Heart left ventricle (tissue), 13 donors: ENCODE data around the gene CD80.

Experiments used
- CTCF ChIP-seq, 12 donors: fragments of 200-600 bp; sonication (generic) in 4 of 12; IDR thresholded peaks; one replicate each; pipeline versions ENCODE4 v1.5.0 to v1.8.0; 2018 to 2022; ENCODE audit warnings: antibody characterized with exemption in 12 of 12, mild to moderate bottlenecking in 5 of 12
- POLR2A ChIP-seq, 2 donors: fragments of 450-650 bp; IDR thresholded peaks; one replicate each; pipeline ENCODE4 v1.6.1; 2017; ENCODE audit warnings: antibody characterized with exemption in 2 of 2, mild to moderate bottlenecking in 2 of 2, moderate library complexity in 2 of 2
- donor health status: ischemic (EF 13 %, LVEDD 7.1; RV severe dilation, severe dysfunction).
- donor health status: DM: no; HTN: yes; CAD: no.
- donor health status: DM: no; HTN: no; CAD: no.
- donor health status: ischemic (EF 25% LVEDD 6.9; RV normal size, moderate dysfunction).
- donor health status: ischemic (EF 25% LVEDD 5.7; RV mildly dilated, moderate dysfunction).
- donor health status: ischemic (EF 35%, LVEDD 5.7; RV mildly dilated, moderate dysfunction).
- donor health status: nonischemic (EF 11% LVEDD 7.7; RV severe dilation, severe dysfunction).
- donor health status: DM: yes; HTN: yes; CAD: no.
- donor health status: PGD.
- donor health status: ischemic (EF 29% LVEDD 5.4; RV normal size, mild dysfunction).
- donor health status: nonischemic (EF 23%, LVEDD 6.1; RV moderate dilation, normal function).

DNA sequence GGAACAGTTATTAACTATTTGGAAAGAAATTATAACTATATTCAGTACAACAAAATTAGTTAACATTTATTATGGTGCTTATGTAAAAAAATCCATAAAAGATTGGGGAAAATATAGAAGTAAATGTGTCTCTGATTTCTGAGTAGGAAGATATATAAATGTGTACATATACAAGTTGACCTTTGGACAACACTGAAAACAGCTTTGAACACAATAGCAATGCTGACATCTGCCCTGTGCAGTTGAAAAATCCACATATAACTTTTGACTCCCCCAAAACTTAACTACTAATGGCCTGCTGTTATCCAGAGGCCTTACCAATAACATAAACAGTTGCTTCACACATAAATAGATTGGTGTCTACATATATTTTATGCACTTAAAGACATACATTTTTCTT lies 48.7 kb downstream of the CD80 start:
- TF ChIP-seq CTCF (IDR thresholded peaks at IDR 0.05) (no peak), POLR2A (IDR thresholded peaks at IDR 0.05) (no peak)
